Lower leg skin (tissue), 3 donors: Measurements from ENCODE around the gene AIG1.

Experiments used
- POLR2A ChIP-seq, 2 donors: fragments of 450-650 bp; IDR thresholded peaks; one replicate each; pipeline ENCODE4 v1.6.1; 2016 to 2017; ENCODE audit warnings: antibody characterized with exemption in 2 of 2, mild to moderate bottlenecking in 1 of 2, moderate library complexity in 1 of 2
- TF ChIP-seq, protein P1 (sequence below), 3 donors: fragments of 450-650 bp; IDR thresholded peaks; one replicate each; pipeline ENCODE4 v1.5.1; 2016; ENCODE audit warnings: antibody characterized with exemption in 3 of 3, mild to moderate bottlenecking in 3 of 3, moderate library complexity in 2 of 3

DNA sequence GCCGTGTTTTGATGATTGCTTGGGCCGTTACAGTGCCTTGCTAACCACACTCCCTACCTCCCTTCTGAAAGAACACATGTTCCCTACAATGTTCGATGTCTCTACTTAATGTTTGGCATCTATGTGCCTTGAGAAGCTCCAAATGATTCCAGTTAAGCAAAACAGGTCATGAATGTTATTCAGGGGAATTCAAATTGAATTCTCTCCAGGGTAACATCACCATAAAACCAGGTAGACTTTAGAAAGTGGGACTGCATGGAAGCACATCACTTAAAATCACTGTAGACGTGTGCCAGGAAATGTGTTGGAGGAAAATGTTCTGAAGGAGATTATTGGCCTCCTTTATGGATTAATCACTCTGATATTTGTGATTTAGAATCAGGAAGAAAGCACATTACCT, 261.7 kb downstream of the AIG1 start:
- TF ChIP-seq, protein P1, sequence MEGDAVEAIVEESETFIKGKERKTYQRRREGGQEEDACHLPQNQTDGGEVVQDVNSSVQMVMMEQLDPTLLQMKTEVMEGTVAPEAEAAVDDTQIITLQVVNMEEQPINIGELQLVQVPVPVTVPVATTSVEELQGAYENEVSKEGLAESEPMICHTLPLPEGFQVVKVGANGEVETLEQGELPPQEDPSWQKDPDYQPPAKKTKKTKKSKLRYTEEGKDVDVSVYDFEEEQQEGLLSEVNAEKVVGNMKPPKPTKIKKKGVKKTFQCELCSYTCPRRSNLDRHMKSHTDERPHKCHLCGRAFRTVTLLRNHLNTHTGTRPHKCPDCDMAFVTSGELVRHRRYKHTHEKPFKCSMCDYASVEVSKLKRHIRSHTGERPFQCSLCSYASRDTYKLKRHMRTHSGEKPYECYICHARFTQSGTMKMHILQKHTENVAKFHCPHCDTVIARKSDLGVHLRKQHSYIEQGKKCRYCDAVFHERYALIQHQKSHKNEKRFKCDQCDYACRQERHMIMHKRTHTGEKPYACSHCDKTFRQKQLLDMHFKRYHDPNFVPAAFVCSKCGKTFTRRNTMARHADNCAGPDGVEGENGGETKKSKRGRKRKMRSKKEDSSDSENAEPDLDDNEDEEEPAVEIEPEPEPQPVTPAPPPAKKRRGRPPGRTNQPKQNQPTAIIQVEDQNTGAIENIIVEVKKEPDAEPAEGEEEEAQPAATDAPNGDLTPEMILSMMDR (IDR thresholded peaks at IDR 0.05) = no peak
- TF ChIP-seq POLR2A (IDR thresholded peaks at IDR 0.05) = no peak
